EL (cell line): ENCODE data around the gene SLC24A4.

Source experiments
- DNase-seq: peaks from one replicate; pipeline ENCODE4 v3.0.0-alpha.2; 2016

Gene SLC24A4

GRCh38 chr14:92460541-92460915 lies 137.6 kb downstream of the SLC24A4 start:
- DNase-seq: no peak

- DNase-seq: peak; percentile 85
These were observed 138.1 kb downstream of the SLC24A4 start for GRCh38 chr14:92460916-92461579.

GRCh38 chr14:92461891-92462290 lies 138.9 kb downstream of the SLC24A4 start:
- no peak for DNase-seq

GRCh38 chr14:92462568-92462967 lies 139.6 kb downstream of the SLC24A4 start:
- DNase-seq: no peak

- DNase-seq: no peak
These were observed 140.2 kb downstream of the SLC24A4 start for GRCh38 chr14:92463141-92463540.

- no peak for DNase-seq
These were observed 141.2 kb downstream of the SLC24A4 start for GRCh38 chr14:92464156-92464555.

- no peak for DNase-seq
These were observed 141.8 kb downstream of the SLC24A4 start for GRCh38 chr14:92464716-92465115.

- DNase-seq: no peak
These were observed 142.5 kb downstream of the SLC24A4 start for GRCh38 chr14:92465353-92466055.

- DNase-seq: no peak
These were observed 143.1 kb downstream of the SLC24A4 start for GRCh38 chr14:92466059-92466458.

GRCh38 chr14:92469515-92469914 lies 146.6 kb downstream of the SLC24A4 start:
- DNase-seq: no peak

- peak; percentile 85 for DNase-seq
These were observed 147.2 kb downstream of the SLC24A4 start for GRCh38 chr14:92470215-92470614.

GRCh38 chr14:92470811-92471210 lies 147.8 kb downstream of the SLC24A4 start:
- DNase-seq: no peak

GRCh38 chr14:92471919-92472318 lies 149.0 kb downstream of the SLC24A4 start:
- DNase-seq: peak; percentile 90

- no peak for DNase-seq
These were observed 149.9 kb downstream of the SLC24A4 start for GRCh38 chr14:92472860-92473259.

GRCh38 chr14:92473261-92473968 lies 150.4 kb downstream of the SLC24A4 start:
- peak; percentile 89 for DNase-seq

- DNase-seq: no peak
These were observed 151.1 kb downstream of the SLC24A4 start for GRCh38 chr14:92473969-92474535.

- no peak for DNase-seq
These were observed 152.1 kb downstream of the SLC24A4 start for GRCh38 chr14:92475037-92475436.

- DNase-seq: no peak
These were observed 152.7 kb downstream of the SLC24A4 start for GRCh38 chr14:92475451-92476187.

- no peak for DNase-seq
These were observed 157.9 kb downstream of the SLC24A4 start for GRCh38 chr14:92480856-92481255.

- no peak for DNase-seq
These were observed 158.4 kb downstream of the SLC24A4 start for GRCh38 chr14:92481386-92481785.

GRCh38 chr14:92481811-92482555 lies 159.0 kb downstream of the SLC24A4 start:
- no peak for DNase-seq
